Activated CD4-positive, alpha-beta memory T cell treated with anti-CD3 and anti-CD28 coated beads, Interleukin-2, amount 10 ng/mL, durations not matched to agents 7 days and 5 days (primary cell): ENCODE results near the gene KRTAP10-9. TPM values are rescaled to one million over a fixed set of nuclear protein-coding genes. Genes with fewer than 3 reads are reported as not detected.
"Not testable (repeated sequence)": the region's sequence is repeated elsewhere in the genome, so short reads cannot be mapped to it uniquely, and the experiment has no call there.

Source experiments
- CTCF ChIA-PET: fragments of 350-600 bp; sonication (Branson Sonifier 250); formaldehyde crosslinking; loops from one replicate; lab custom pipeline; 2021; ENCODE audit warnings: antibody characterized with exemption, inconsistent platforms; lab: Charles Lee
- POLR2A ChIA-PET: fragments of 350-600 bp; sonication (Branson Sonifier 250); formaldehyde crosslinking; loops from one replicate; lab custom pipeline; 2021; ENCODE audit warnings: antibody characterized with exemption; lab: Charles Lee
- DNase-seq: peaks from one replicate; pipeline ENCODE4 v3.0.0-alpha.2; 2020
- H3K27ac Mint-ChIP-seq: one replicate; pipeline ENCODE4 v1.8.0; 2021; ENCODE audit warnings: mild to moderate bottlenecking, mixed read lengths
- H3K27me3 Mint-ChIP-seq: one replicate; pipeline ENCODE4 v1.8.0; 2021; ENCODE audit warnings: mixed read lengths
- H3K36me3 Mint-ChIP-seq: one replicate; pipeline ENCODE4 v1.8.0; 2021; ENCODE audit warnings: low read depth, mixed read lengths
- H3K4me1 Mint-ChIP-seq: one replicate; pipeline ENCODE4 v1.8.0; 2021; ENCODE audit warnings: mixed read lengths
- H3K4me3 Mint-ChIP-seq: one replicate; pipeline ENCODE4 v1.8.0; 2021; ENCODE audit warnings: mild to moderate bottlenecking, mixed read lengths
- H3K9me3 Mint-ChIP-seq: one replicate; pipeline ENCODE4 v1.8.0; 2021; ENCODE audit warnings: mixed read lengths
- total RNA-seq, 2 experiments: library from RNA; stranded (reverse); gene quantifications; one replicate each; pipeline ENCODE4 v1.2.3, GENCODE V29; 2021

KRTAP10-9 gene
- total RNA-seq, 2 experiments from 2014 or later: not detected

GRCh38 chr21:44601091-44601490 lies 25.8 kb upstream of the KRTAP10-9 start:
- POLR2A ChIA-PET, DNase-seq, H3K4me3 Mint-ChIP-seq, CTCF ChIA-PET, H3K4me1 Mint-ChIP-seq, H3K27ac Mint-ChIP-seq, H3K36me3 Mint-ChIP-seq, H3K9me3 Mint-ChIP-seq: not testable (repeated sequence)
- H3K27me3 Mint-ChIP-seq: peaks cover 27% of the 10 kb centered on the region

GRCh38 chr21:44601596-44602462 lies 25.1 kb upstream of the KRTAP10-9 start:
- Mint-ChIP-seq H3K27ac (no peak overlapping the region), H3K4me1 (no peaks in the 10 kb centered on the region), H3K9me3 (peaks cover 4% of the 10 kb centered on the region), H3K27me3 (peaks cover 31% of the 10 kb centered on the region), H3K4me3 (no peak overlapping the region), H3K36me3 (no peaks in the 10 kb centered on the region)
- ChIA-PET CTCF (no interaction called here), POLR2A (no interaction called here)
- DNase-seq: no peak

DNA sequence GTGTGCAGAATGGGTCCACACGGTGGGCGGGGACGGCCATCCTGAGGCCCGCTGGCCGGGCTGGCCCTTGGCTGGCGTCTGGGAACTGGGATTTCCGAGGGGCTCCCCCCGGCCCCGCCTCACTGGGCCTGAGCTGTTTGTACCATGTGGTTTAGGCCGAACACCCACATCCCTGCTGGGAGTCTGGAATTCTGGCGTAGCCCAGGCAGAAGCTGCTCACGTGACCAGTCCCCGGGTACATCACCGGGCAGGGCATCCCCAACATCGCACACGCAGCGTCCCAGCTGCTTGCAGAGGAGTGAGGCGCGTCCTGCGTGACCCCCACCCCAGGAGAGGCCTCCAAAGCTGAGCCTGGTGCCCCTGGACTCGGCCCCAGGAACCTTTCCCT lies 24.4 kb upstream of the KRTAP10-9 start:
- Mint-ChIP-seq H3K27ac (no peak overlapping the region), H3K4me3 (no peak overlapping the region), H3K9me3 (peaks cover 4% of the 10 kb centered on the region), H3K4me1 (no peaks in the 10 kb centered on the region), H3K27me3 (peaks cover 31% of the 10 kb centered on the region), H3K36me3 (no peaks in the 10 kb centered on the region)
- CTCF ChIA-PET: no interaction called here
- DNase-seq: no peak
- POLR2A ChIA-PET: no interaction called here

DNA sequence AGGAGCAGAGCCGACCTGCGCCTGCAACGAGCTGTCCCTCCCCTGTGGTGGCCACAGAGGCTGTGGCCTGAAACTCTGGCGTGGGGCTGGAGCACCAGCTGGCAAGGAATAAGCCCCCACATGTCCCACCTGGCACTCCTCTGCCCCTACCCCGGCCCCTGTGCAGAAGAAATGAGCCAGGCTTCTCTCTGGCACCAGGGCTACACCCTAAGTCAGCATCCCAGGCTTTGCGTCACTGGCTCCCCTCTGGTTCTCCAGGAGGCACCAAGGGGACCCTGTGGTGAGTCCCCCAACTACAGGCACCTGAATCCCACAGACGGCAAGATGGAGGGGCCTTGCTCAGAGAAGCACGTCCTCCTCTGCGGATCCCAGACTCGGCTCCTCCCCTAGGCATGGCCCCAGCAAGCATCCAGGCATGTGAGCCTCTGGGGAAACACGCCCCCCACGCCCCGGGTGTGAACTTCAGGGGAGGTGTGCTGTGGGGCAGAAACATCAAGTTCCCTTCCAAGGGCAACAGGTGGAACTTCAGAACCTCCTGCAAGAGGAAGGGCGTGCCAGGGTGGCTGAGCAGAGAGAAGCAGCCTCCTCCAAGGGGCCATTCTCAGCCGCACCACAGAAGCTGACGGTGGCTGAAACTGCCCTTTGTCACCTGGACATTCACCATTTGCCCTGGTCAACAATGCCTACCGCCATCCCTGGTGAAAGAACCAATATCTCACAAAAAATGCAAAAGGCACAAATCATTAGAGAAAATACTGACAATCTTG lies 23.6 kb upstream of the KRTAP10-9 start:
- POLR2A ChIA-PET: no interaction called here
- Mint-ChIP-seq H3K27me3 (peaks cover 24% of the 10 kb centered on the region), H3K4me3 (no peak overlapping the region), H3K27ac (no peak overlapping the region), H3K36me3 (no peaks in the 10 kb centered on the region), H3K9me3 (peaks cover 4% of the 10 kb centered on the region), H3K4me1 (no peaks in the 10 kb centered on the region)
- CTCF ChIA-PET: no interaction called here
- no peak for DNase-seq

DNA sequence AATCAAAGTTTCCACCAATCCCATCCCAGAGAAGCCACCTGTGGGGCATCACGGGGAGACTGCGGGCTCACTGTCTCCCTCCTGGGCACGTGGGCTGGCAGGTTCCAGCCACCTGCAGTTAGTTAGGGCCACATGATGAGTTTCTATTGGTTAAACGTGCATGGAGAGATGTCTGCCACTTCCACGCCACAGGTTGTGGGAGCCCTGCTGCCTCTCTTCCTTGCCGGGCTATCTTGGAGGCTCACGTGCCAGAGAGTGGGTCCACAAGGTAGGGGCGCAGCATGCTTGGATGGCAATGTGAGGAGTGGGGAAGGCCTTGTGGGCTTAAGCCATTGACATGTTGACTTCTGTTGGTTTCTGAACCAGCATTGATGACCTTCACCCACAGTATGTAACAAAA lies 23.0 kb upstream of the KRTAP10-9 start:
- Mint-ChIP-seq H3K27me3 (peaks cover 22% of the 10 kb centered on the region), H3K4me1 (no peaks in the 10 kb centered on the region), H3K27ac (no peak overlapping the region), H3K36me3 (peaks cover 1% of the 10 kb centered on the region), H3K4me3 (no peak overlapping the region), H3K9me3 (peaks cover 6% of the 10 kb centered on the region)
- POLR2A ChIA-PET: no interaction called here
- no peak for DNase-seq
- CTCF ChIA-PET: no interaction called here

- peaks cover 28% of the 10 kb centered on the region for H3K9me3 Mint-ChIP-seq
- DNase-seq: no peak
- H3K27ac Mint-ChIP-seq: no peak overlapping the region
- no peak overlapping the region for H3K4me3 Mint-ChIP-seq
- ChIA-PET POLR2A (no interaction called here), CTCF (no interaction called here)
- peaks cover 29% of the 10 kb centered on the region for H3K27me3 Mint-ChIP-seq
- no peaks in the 10 kb centered on the region for H3K4me1 Mint-ChIP-seq
- peaks cover 10% of the 10 kb centered on the region for H3K36me3 Mint-ChIP-seq
Measured at GRCh38 chr21:44606495-44606894, 20.4 kb upstream of the KRTAP10-9 start.

GRCh38 chr21:44609193-44609592 lies 17.7 kb upstream of the KRTAP10-9 start:
- peaks cover 36% of the 10 kb centered on the region for H3K9me3 Mint-ChIP-seq
- no peak overlapping the region for H3K4me3 Mint-ChIP-seq
- peaks cover 29% of the 10 kb centered on the region for H3K27me3 Mint-ChIP-seq
- H3K4me1 Mint-ChIP-seq: no peaks in the 10 kb centered on the region
- peaks cover 10% of the 10 kb centered on the region for H3K36me3 Mint-ChIP-seq
- CTCF ChIA-PET: no interaction called here
- no peak overlapping the region for H3K27ac Mint-ChIP-seq
- DNase-seq: no peak
- POLR2A ChIA-PET: interaction anchor here (1.8 kb wide), 1 partner anchor 10 kb away, joined by 4 read pairs; no protein-coding TSS in a partner anchor

- H3K27ac Mint-ChIP-seq, CTCF ChIA-PET, DNase-seq, H3K4me1 Mint-ChIP-seq, H3K4me3 Mint-ChIP-seq: not testable (repeated sequence)
- POLR2A ChIA-PET: interaction anchor here (1.8 kb wide), 1 partner anchor 9 kb away, joined by 4 read pairs; no protein-coding TSS in a partner anchor
- peaks cover 10% of the 10 kb centered on the region for H3K36me3 Mint-ChIP-seq
- H3K9me3 Mint-ChIP-seq: peaks cover 36% of the 10 kb centered on the region
- H3K27me3 Mint-ChIP-seq: peaks cover 18% of the 10 kb centered on the region
Measured at GRCh38 chr21:44610157-44610843, 16.6 kb upstream of the KRTAP10-9 start.

- H3K36me3 Mint-ChIP-seq: peaks cover 10% of the 10 kb centered on the region
- no peak for DNase-seq
- peaks cover 9% of the 10 kb centered on the region for H3K27me3 Mint-ChIP-seq
- H3K27ac Mint-ChIP-seq: no peak overlapping the region
- POLR2A ChIA-PET: no interaction called here
- peaks cover 34% of the 10 kb centered on the region for H3K9me3 Mint-ChIP-seq
- CTCF ChIA-PET: no interaction called here
- H3K4me3 Mint-ChIP-seq: no peak overlapping the region
- H3K4me1 Mint-ChIP-seq: peaks cover 6% of the 10 kb centered on the region
Measured at GRCh38 chr21:44611551-44611950, 15.3 kb upstream of the KRTAP10-9 start.

- Mint-ChIP-seq H3K4me3 (no peak within 1 kb of the TSS), H3K27me3 (peaks cover 8% of the 10 kb centered on the region), H3K27ac (no peak within 1 kb of the TSS), H3K9me3 (peaks cover 32% of the 10 kb centered on the region), H3K36me3 (peaks cover 10% of the 10 kb centered on the region), H3K4me1 (peaks cover 8% of the 10 kb centered on the region)
- ChIA-PET CTCF (no interaction called here), POLR2A (no interaction called here)
- DNase-seq: no peak
Measured at GRCh38 chr21:44612029-44612486, 14.8 kb upstream of the KRTAP10-9 start, which contains the start of gene KRTAP10-8. Gene KRTAP10-8, plus strand, starts transcription at chr21:44612079. Its CDS starts 22 bp downstream, at chr21:44612101.

DNA sequence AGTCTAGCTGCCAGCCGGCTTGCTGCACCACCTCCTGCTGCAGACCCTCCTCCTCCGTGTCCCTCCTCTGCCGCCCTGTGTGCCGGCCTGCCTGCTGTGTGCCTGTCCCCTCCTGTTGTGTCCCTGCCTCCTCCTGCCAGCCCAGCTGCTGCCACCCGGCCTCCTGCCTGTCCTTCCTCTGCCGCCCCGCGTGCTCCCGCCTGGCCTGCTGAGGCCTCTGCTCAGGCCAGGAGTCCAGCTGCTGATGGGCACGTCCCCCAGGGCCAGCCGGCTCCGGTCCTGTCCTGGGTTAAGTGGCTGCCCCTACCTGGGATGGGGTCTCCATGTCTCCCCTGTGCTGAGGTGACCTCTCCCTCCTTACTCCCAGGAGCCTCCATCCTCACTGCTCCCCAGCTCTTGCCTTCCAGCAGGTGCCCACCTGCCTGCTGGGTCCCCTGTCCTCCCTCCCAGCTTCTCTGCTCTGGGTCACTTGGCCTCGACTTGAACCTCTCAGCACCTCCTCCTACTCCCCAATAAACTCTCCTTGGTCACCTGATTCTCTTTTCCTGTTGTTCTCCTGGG lies 14.1 kb upstream of the KRTAP10-9 start:
- Mint-ChIP-seq H3K4me3 (no peak overlapping the region), H3K27me3 (peaks cover 8% of the 10 kb centered on the region), H3K27ac (no peak overlapping the region), H3K4me1 (peaks cover 8% of the 10 kb centered on the region), H3K9me3 (peaks cover 32% of the 10 kb centered on the region), H3K36me3 (peaks cover 13% of the 10 kb centered on the region)
- ChIA-PET CTCF (no interaction called here), POLR2A (no interaction called here)
- DNase-seq: no peak

- H3K27ac Mint-ChIP-seq: no peak overlapping the region
- H3K36me3 Mint-ChIP-seq: peaks cover 17% of the 10 kb centered on the region
- ChIA-PET CTCF (no interaction called here), POLR2A (no interaction called here)
- no peak for DNase-seq
- H3K4me3 Mint-ChIP-seq: no peak overlapping the region
- H3K4me1 Mint-ChIP-seq: peaks cover 14% of the 10 kb centered on the region
- peaks cover 34% of the 10 kb centered on the region for H3K9me3 Mint-ChIP-seq
- H3K27me3 Mint-ChIP-seq: peaks cover 8% of the 10 kb centered on the region
Measured at GRCh38 chr21:44613386-44614155, 13.3 kb upstream of the KRTAP10-9 start.
